Measurements from ENCODE around the gene ZNF611.

DNA sequence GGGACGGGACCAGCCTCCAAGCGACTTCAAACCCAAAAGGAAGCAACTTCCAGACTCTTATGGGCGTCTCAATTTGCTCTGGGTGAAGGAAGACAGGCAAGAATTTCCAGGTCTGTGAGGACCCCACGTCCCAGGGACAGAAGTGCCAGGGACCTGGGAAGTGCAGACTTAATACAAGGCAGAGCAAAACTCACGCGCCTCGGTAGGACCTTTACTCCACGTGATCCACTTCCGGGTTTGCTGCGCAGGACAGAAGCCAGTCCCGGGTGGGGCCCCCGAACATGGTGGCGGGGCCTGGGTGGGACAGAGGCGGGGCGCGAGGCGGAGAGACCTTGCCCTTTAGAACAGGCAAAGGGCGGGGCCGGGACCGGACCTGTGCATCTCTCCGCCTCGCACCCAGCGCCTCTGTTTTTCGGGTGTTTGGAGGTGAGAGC, 9.3 kb downstream of the ZNF611 start:
- TF ChIP-seq POLR2AphosphoS5 (IDR thresholded peaks at IDR 0.05; ENCODE audit: low read depth, low read length) (no peak), SPI1 (IDR thresholded peaks at IDR 0.05; ENCODE audit: low read depth, low read length) (no peak), POLR2A (IDR thresholded peaks at IDR 0.05; ENCODE audit: low read depth, low read length) (no peak), TAF1 (IDR thresholded peaks at IDR 0.05; ENCODE audit: low read depth, low read length) (no peak), PAX5 (IDR thresholded peaks at IDR 0.05; ENCODE audit: insufficient read depth, low read length, severe bottlenecking) (no peak)

Measured in GM12891 (cell line).